GM23338 (cell line): Measurements from ENCODE around the gene MINDY3. TPM values are rescaled to one million over a fixed set of nuclear protein-coding genes. Genes with fewer than 3 reads are reported as not detected.

Experiments
- ATAC-seq: fragments of 200-7000 bp; cut with Tn5 transposase; 3 replicates; pipeline ENCODE4 v1.9.1; 2020
- DNase-seq: peaks from one replicate; pipeline ENCODE4 v3.0.0-alpha.2; 2015; ENCODE audit warnings: low spot score
- H2AFZ ChIP-seq: fragments of 200-600 bp; sonication (generic); 2 replicates; pipeline ENCODE4 v1.8.0; 2016; ENCODE audit warnings: antibody characterized with exemption, mild to moderate bottlenecking, moderate library complexity
- H3F3A ChIP-seq: fragments of 200-600 bp; sonication (generic); replicated peaks from 2 replicates; pipeline ENCODE4 v1.8.0; 2017; ENCODE audit warnings: antibody characterized with exemption, mixed run types, low read depth
- H3K27ac ChIP-seq: fragments of 200-600 bp; sonication (generic); 2 replicates; pipeline ENCODE4 v1.6.1; 2016; ENCODE audit warnings: low read depth
- H3K27me3 ChIP-seq: fragments of 200-600 bp; sonication (generic); 2 replicates; pipeline ENCODE4 v1.8.0; 2016; ENCODE audit warnings: mild to moderate bottlenecking, mixed run types, moderate library complexity; ENCODE audit not compliant: insufficient read depth
- H3K36me3 ChIP-seq: fragments of 200-600 bp; sonication (generic); 2 replicates; pipeline ENCODE4 v1.8.0; 2016; ENCODE audit warnings: mild to moderate bottlenecking; ENCODE audit not compliant: insufficient read depth
- H3K4me1 ChIP-seq: fragments of 200-600 bp; sonication (generic); 2 replicates; pipeline ENCODE4 v1.8.0; 2016; ENCODE audit warnings: mild to moderate bottlenecking, moderate library complexity; ENCODE audit not compliant: insufficient read depth
- H3K4me2 ChIP-seq: fragments of 200-600 bp; sonication (generic); 2 replicates; pipeline ENCODE4 v1.7.1; 2017; ENCODE audit warnings: mixed run types
- H3K4me3 ChIP-seq: fragments of 200-600 bp; sonication (generic); 2 replicates; pipeline ENCODE4 v1.6.1; 2016; ENCODE audit warnings: mixed run types
- H3K79me2 ChIP-seq: fragments of 200-600 bp; sonication (generic); replicated peaks from 2 replicates; pipeline ENCODE4 v1.8.0; 2017; ENCODE audit warnings: mild to moderate bottlenecking; ENCODE audit not compliant: insufficient read depth
- H3K9me2 ChIP-seq: fragments of 200-600 bp; sonication (generic); 2 replicates; pipeline ENCODE4 v1.8.0; 2017; ENCODE audit not compliant: insufficient read depth
- H4K20me1 ChIP-seq: fragments of 200-600 bp; sonication (generic); replicated peaks from 2 replicates; pipeline ENCODE4 v1.8.0; 2017; ENCODE audit warnings: mild to moderate bottlenecking; ENCODE audit not compliant: insufficient read depth
- H3K27ac Mint-ChIP-seq: 2 replicates; pipeline ENCODE4 v1.8.0; 2020; ENCODE audit warnings: inconsistent platforms, mild to moderate bottlenecking, moderate library complexity, mixed read lengths
- H3K27me3 Mint-ChIP-seq: 3 replicates; pipeline ENCODE4 v1.8.0; 2022; ENCODE audit warnings: low read depth, mild to moderate bottlenecking, moderate library complexity, mixed read lengths, inconsistent platforms; ENCODE audit not compliant: insufficient read depth, poor library complexity
- H3K36me3 Mint-ChIP-seq: 3 replicates; pipeline ENCODE4 v1.8.0; 2021; ENCODE audit warnings: low read depth, mild to moderate bottlenecking, inconsistent platforms, moderate library complexity, mixed read lengths
- H3K4me1 Mint-ChIP-seq: 3 replicates; pipeline ENCODE4 v1.8.0; 2020; ENCODE audit warnings: mild to moderate bottlenecking, inconsistent platforms, mixed read lengths
- H3K4me3 Mint-ChIP-seq: 3 replicates; pipeline ENCODE4 v1.8.0; 2021; ENCODE audit warnings: moderate library complexity, mild to moderate bottlenecking, inconsistent platforms, mixed read lengths
- H3K9me3 Mint-ChIP-seq: 3 replicates; pipeline ENCODE4 v1.8.0; 2020; ENCODE audit warnings: moderate library complexity, mild to moderate bottlenecking, inconsistent platforms, mixed read lengths
- JUNB ChIP-seq: IDR thresholded peaks from one replicate; pipeline ENCODE4 v1.6.1; 2016; ENCODE audit warnings: antibody characterized with exemption; ENCODE audit not compliant: unreplicated experiment
- STAT1 ChIP-seq: IDR thresholded peaks from one replicate; pipeline ENCODE4 v1.6.1; 2016; ENCODE audit warnings: antibody characterized with exemption; ENCODE audit not compliant: unreplicated experiment
- ZNF114 ChIP-seq: fragments of 250-450 bp; sonication (Bioruptor Pico); IDR thresholded peaks from 2 replicates; pipeline ENCODE4 v1.5.0; 2020; ENCODE audit warnings: mild to moderate bottlenecking, moderate library complexity
- polyA plus RNA-seq: library from polyadenylated mRNA; unstranded; fragments of >200 nt; fragmentation: Nextera tagmentation; extraction: Ambion mirVana; gene quantifications from 2 replicates; pipeline ENCODE4 v1.2.1, GENCODE V29; 2016
- total RNA-seq: library from RNA; depleted of rRNA; stranded (reverse); fragments of >200 nt; shearing (Covaris generic); gene quantifications from 2 replicates; pipeline ENCODE4 v1.2.3, GENCODE V29; 2014; rRNA removed

MINDY3 gene
- total and polyA plus RNA-seq, 2 experiments from 2014 or later, result 10.2 to 13.6 TPM

- ATAC-seq (no peak), DNase-seq (no peak)
- no peaks in the 10 kb centered on the region for H4K20me1 ChIP-seq
- H3K27me3 ChIP-seq, result no peaks in the 10 kb centered on the region
- no peak overlapping the region for H2AFZ ChIP-seq
- no peaks in the 10 kb centered on the region for H3K4me1 Mint-ChIP-seq
- H3K4me3 Mint-ChIP-seq, result no peak overlapping the region
- H3K36me3 Mint-ChIP-seq, result peaks cover 2% of the 10 kb centered on the region; the same call in 1 of the 3 replicates
- no peak overlapping the region for H3K4me3 ChIP-seq
- no peak overlapping the region for H3K4me2 ChIP-seq
- H3K36me3 ChIP-seq, result no peaks in the 10 kb centered on the region
- no peaks in the 10 kb centered on the region for H3F3A ChIP-seq
- TF ChIP-seq JUNB (no peak), ZNF114 (CRISPR knock-in tag) (no peak), STAT1 (no peak)
- no peak overlapping the region for H3K27ac Mint-ChIP-seq
- no peaks in the 10 kb centered on the region for H3K9me2 ChIP-seq
- peaks cover 21% of the 10 kb centered on the region; the same call in 2 of the 3 replicates for H3K9me3 Mint-ChIP-seq
- no peaks in the 10 kb centered on the region for H3K4me1 ChIP-seq
- H3K79me2 ChIP-seq, result no peaks in the 10 kb centered on the region
- H3K27ac ChIP-seq, result no peak overlapping the region
- no peaks in the 10 kb centered on the region for H3K27me3 Mint-ChIP-seq
Measured at GRCh38 chr10:15729890-15730289, 130.4 kb downstream of the MINDY3 start.

Other genes with a start within 250 kb of the MINDY3 start
- gene ITGA8, start 140.6 kb downstream of the MINDY3 start, total RNA-seq, result not detected in 2 replicates
- gene ITGA8, start 140.6 kb downstream of the MINDY3 start, polyA plus RNA-seq, result not detected in 2 replicates